GM19099 (cell line): ENCODE measurements around the gene PLEKHB2.

ENCODE experiments used
- POLR2A ChIP-seq: IDR thresholded peaks from 3 replicates; pipeline ENCODE4 v1.6.1; 2011; ENCODE audit warnings: low read depth; ENCODE audit not compliant: insufficient read length; ENCODE audit errors: extremely low read depth

The PLEKHB2 gene, protein sequence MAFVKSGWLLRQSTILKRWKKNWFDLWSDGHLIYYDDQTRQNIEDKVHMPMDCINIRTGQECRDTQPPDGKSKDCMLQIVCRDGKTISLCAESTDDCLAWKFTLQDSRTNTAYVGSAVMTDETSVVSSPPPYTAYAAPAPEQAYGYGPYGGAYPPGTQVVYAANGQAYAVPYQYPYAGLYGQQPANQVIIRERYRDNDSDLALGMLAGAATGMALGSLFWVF

DNA sequence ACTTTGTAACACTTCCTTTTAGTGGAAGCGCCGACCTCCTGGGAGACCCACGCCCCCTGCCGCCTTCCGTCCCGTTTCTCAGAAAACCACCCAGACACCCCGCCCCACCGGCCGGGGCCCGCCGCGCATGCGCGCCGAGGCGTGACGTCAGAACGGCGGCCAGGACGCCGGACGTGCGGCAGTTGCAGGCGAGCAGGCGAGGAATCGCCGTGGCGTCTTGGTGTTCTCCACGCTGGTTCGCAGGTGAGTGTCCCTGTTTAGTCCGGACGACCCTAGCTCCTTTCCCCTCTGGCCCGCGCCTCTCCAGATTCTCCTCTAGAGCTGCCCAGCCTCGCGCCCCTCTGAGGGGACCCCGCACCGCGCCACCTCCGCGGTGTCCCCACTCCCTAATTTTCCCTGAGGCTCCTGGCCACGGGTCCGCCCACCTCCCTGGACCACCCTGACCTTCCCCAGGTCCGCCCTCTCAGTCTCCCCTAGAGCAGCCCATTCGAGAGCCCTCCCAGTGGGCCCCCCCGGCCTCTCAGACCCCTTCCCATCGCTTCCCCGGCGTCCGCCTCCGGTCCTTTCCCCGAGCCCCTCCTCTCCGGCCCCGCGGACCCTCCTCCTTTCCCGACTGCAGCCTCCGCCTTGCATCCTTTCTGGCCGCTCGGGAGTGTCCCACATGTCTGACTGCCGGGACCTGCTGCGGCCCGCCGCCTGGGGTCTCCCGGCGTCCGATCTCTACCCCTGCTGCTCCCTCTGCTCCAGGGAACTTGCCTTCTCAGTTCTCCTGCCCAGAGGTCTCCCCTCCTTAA lies at the start of gene PLEKHB2:
Gene PLEKHB2, plus strand, starts transcription at position 181 of the 794 bp plus-strand sequence. CDS start 15,606 bp downstream, outside the sequence.
- peak; percentile 92 for TF ChIP-seq POLR2A

DNA sequence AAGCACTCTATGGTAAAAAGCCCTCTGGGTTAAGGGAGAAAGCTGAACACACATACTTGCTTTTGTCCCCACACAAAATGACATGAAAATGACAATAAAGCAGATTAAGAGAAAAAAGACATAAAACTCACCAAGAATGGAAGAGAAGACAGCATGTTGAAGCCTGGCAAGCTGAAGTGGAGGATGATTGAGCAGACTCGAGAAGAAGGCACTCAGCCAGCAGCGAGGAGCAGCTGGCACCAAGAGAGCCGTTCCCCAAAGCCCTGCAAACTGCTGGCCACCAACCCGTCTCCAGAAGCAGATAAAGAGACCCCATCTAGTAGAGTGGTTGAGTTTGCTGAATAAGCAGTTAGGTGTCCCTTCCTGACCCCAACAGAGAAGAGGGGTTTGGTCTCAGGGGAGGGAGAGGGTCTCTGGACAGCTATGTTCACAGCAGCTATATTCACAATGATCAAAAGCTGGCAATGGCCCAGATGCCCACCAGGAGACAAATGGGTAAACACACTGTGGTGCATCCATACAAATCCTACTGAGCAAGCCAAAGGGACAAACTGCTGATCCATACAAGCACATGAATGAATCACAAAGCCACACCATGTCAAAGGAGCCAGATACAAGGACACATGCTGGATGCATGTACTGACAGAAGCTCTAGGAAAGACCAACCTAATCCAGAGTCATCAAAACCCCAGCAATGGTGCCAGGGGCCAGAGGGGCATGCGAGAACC lies 48.8 kb upstream of the PLEKHB2 start:
- TF ChIP-seq POLR2A: no peak

DNA sequence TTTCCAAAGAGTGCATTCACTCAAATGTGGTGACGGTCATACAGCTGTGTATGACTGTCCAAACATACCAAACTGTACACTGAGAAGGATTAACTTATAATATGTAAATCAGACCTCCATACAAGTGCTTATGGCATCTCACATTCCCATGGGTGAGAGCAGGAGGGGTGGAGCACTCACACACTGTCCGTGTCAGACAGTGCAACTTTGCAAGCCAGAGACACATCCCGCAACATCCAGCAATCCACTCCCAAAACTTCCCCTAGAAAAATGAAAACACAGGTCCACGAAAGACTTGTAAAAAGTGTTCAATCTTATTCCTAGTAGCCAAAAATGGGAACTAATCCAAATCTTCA lies 48.2 kb upstream of the PLEKHB2 start:
- no peak for TF ChIP-seq POLR2A

DNA sequence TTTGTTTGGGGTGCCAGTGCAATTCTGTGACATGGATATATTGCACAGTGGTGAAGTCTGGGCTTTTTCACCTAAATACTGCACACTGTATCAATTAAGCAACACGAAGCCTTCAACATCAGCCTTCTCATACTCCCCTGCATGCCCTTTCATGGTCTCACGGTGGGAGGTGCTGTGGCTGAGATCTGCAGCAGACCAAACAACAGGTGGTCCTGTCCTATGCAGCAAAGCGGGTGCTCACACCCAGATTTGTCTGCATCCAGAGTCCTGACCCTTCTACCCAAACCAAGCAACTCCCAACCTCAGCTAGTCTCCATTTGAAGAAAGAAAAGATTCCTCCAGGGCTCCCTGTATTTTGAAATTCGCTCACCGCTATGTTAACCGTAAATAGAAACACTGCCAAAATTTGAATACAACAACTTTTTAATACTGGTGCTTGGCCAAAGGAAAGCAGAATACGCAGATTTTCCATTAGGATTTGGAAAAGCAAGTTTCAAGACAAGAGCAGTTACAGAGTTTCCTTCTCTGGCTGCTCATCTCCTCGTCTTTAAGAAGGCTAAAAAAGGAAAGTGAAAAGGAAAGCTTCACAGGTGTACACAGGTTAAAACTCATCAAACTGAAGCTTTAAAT lies 46.8 kb upstream of the PLEKHB2 start:
- TF ChIP-seq POLR2A: no peak

DNA sequence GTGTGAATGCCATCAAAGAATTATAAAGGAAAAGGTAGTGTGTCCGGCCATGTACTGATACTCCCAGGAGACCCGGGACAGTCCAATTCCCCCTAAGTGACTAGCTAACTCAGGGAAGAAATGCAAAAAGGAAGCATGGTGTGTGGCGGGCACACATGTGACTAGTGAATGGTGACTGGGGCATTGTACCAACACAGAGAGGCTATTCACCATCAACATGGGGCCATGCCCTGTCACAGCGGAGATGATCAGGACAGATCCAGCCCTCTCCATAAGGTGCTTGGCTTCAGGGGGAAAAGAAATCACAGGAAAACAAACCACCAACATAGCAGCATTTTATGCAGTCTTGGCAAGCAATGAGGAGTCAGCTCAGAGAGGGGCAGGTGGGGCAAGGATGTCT lies 46.2 kb upstream of the PLEKHB2 start:
- TF ChIP-seq POLR2A: no peak

DNA sequence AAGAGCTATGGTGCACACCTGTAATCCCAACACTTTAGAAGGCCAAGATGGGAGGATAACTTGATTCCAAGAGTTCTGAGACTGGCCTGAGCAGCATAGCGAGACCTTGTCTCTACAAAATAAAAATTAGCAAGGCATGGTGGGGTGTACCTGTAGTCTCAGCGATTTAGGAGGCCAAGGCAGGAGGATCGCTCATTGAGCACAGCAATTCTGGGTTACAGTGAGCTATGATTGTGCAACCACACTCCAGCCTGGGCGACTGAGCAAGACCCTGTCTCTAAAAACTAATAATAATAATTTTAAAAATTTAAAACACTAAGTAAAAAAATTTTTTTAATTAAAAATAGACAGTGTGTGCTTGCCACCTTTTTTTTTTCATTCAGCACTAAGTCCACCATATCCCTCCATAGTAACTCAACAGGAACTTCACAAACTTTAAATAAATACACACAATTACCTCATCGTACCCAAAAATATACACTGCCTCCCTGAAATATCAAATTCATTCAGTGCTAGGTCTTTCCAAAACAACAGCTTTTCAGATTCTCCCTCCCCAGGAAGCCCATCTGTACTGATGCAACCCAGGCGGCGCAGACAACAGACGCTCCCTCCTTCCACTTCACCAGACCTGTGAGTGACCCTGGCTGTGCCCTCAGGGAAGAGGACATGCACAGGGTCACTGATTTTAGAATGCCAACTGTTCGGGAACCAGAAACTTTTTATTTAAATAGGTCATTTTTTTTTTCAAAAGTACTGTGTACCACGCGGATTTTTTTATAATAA lies 41.4 kb upstream of the PLEKHB2 start:
- no peak for TF ChIP-seq POLR2A

DNA sequence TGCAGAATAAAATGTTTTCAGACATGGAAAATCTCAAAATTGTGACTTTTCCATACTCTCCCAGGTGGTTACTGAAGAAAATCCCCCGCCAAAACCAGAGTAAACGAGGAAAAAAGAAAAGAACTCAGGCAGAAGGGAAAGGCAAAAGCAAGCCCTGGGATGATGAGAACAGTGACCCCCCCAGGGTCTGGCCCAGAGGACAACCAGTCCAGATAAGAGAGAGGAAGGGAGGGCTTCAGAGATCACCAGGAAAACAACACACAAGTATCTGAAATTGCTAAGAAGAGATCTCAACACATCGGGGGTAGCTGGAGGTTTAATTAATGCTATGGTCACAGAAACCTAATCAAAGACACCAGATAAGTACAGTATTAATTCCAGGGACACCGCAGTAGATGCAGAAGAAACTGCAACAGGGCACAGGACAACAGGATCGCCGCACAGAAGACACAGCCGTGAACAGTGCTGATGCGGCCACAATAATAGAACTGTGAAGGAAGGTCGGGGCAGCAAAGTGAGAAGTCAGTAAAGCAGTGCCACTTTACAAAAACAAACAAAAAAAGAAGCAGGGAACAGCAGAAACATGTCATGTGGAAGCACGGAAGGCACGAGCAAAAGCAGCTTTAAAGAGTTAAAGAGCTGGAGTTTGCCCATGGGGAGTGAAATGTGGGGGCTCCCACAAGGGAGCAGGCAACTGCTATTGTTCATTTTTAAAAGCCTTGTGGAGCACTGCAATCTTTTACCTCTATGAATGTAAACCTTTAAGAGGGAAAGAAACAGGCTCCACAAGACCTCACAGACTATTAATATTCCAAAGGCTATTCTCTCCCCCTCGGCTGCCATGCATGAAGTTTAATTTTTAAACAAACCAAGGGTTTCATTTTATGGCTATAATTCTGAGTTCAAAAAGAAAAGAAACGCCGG lies 40.3 kb upstream of the PLEKHB2 start:
- no peak for TF ChIP-seq POLR2A

DNA sequence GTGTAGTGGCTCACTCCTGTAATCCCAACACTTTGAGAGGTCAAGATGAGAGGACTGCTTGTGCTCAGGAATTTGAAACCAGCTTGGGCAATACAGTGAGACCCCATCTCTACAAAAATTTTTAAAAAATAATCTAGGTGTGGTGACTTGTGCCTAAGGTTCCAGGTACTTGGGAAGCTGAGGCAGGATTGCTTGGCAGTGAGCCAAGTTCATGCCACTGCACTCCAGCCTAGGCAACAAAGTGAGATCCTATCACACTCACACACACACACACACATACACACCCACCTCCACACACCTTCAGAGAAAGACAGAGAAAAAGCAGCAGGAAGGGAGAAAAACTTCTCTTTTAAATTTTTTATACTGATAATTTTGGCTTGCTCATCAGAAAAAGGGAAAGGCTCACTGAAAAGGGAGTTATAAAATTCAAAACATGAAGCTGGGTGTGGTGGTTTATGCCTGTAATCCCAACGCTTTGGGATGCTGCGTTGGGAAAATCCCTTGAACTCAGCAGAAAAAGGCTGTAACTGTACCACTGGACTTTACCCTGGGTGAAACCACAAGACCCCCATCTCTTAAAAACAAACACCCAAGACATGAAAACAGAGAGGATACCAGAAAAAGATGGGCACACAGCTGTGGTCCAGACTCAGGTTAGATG lies 37.5 kb upstream of the PLEKHB2 start:
- no peak for TF ChIP-seq POLR2A

DNA sequence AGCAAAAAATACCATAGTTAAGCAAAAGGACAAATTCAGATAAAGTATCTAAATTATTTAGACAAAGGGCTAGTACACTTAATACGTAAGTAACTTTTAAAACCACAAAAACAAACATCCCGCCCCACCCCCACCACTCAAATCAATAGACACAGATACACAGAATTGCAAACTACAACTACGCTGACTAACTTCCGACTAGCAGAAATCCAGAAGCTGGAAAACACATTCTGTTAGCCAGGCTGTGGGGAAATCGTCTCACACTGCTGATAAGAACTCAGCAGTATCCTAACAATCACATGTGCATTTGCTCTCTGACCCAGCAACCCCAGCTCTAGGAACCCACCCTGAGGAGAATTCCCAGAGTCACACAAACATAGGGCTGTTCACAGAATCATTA lies 28.4 kb upstream of the PLEKHB2 start:
- TF ChIP-seq POLR2A: no peak

DNA sequence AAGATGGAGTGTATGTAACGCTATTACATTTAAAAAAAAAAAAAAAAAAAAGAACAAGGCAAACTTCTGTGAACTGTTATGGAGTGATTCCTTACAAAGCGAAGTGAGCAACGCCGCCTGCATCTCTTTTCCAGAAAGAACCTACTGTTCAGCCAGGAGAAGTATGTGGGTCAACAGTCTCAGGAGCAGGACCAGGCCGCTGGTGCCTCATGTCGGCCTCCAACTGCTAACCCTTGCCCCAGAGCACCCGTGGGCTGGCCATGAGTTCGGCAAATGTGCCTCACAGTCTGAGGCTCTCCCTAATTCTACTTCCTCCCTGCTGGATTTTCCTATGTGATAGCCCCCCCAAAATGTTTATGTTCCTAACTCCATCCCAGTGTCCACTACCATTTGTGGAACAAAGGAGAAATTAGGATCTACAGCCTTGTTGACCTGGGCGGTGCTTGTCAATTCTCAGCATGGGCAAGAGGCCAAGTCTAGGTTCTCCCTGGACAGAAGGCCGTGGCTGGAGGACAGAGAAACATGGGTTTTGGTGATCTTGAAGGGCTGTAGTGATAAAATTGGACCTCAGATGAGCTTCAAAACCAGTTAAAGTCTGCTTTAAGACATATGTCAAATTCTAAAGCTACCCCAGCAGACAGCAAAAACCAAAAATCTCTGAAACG lies 27.8 kb upstream of the PLEKHB2 start:
- TF ChIP-seq POLR2A: no peak

DNA sequence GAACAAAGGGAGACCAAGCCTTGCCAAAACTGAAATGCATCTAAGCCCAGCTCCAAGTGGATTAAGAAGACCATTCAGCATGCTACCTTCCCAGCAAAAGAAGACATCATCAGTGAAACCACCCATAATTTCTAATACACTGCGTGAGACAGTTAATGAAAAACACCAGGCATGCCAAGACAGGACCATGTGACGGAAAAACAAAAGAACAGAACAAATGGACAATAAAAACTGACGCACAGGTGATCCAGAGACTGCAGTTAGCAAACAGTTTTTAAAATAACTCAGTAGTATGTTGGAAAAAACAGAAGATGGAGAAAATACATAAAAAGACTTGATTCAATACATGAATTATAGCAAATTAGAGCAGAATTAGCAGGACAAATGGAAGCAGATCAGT lies 27.2 kb upstream of the PLEKHB2 start:
- no peak for TF ChIP-seq POLR2A

DNA sequence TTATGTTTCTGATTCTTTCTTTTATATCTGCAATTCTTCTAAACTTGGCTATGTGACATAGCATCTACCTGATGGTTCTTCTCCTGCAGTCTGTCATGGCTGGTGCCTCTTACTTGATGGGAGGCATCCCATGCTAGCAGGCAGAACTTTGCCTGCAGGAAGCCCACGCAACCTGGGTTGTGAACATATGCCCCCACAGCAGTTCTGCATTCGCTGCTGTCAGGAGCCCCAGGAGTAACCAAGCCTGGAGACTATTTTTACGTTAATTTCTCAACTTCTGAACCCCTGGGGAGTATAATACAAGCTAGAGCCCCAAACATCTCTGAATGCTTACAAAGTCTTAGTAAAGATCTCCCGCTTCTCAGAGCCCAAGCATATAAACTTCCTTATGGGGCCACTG lies 23.9 kb upstream of the PLEKHB2 start:
- TF ChIP-seq POLR2A: no peak

DNA sequence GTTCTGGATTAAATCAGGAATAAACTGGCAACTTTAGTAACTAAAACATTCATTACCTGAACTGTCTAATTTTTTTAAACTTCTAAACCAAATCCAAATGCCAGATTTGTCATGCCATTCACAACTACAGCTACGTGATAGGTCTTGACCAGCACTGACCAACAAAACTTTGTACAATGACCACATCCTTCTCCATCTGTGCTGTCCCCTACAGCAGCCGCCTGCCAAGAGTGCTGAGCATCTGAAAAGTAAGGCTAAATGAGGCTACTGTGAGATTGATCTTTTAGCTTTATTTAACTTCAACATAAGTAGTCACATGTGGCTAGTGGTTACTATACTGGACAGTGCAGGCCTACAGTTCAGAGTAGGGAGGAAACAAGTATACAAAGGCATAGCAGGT lies 19.5 kb upstream of the PLEKHB2 start:
- TF ChIP-seq POLR2A: no peak
